Myocyte (in vitro differentiated cells): ENCODE data around the gene C9orf72. TPM values are rescaled to one million over a fixed set of nuclear protein-coding genes. Genes with fewer than 3 reads are reported as not detected.

Experiments used
- DNase-seq: peaks from one replicate; pipeline ENCODE4 v3.0.0-alpha.2; 2012; ENCODE audit warnings: low read depth
- total RNA-seq: library from RNA; depleted of rRNA; stranded (reverse); fragments of >200 nt; gene quantifications from 2 replicates; pipeline ENCODE4 v1.2.3, GENCODE V29; 2014

Gene C9orf72
- total RNA-seq, 1 donor from 2014 or later = 8.1 TPM

DNA sequence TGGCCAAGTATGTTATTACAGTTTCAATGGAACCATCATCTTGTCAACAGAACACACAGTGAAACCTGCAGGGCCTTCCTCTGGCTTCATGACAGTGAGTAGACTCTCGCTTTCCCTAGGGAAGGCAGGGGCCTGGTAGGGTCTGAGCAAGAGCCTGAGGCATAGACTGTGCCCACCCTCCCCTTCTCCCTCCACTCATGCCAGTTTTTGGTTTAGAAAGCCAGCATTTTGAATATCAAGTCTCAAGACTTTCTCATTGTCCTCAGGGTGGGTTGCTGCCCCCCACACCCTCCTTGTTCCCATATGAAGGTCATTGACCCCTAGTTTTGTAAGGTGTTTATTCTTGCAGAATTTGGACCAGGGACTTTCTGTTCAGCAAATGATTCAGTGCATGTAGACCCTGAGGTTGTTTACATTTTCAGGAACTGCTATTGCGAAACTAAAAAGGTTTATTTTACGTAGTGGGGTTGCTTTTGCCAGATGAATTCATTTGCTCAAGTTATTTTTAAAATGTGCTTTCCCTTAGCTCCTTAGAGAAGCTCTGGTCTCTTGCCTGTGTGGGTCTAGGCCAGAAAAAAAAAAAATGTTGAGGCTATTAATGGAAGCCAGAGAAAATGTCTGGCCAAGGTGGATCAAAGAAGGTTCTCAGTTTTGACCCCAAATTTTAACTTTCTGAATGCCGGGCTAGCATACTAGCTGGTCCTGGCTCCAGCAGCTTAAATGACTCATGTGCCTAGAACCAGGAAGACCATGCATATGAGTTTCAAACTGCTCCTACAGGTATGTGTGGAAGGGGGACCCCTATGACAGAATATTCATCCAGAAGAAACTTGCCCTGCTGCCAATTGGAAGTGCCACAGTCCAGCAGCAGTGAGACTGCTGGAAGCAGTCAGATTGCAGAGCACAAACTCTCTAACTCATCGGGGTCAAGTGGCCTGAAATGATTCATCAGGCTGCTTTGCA is 33.5 kb downstream of the C9orf72 start:
- peak; percentile 5 for DNase-seq

DNA sequence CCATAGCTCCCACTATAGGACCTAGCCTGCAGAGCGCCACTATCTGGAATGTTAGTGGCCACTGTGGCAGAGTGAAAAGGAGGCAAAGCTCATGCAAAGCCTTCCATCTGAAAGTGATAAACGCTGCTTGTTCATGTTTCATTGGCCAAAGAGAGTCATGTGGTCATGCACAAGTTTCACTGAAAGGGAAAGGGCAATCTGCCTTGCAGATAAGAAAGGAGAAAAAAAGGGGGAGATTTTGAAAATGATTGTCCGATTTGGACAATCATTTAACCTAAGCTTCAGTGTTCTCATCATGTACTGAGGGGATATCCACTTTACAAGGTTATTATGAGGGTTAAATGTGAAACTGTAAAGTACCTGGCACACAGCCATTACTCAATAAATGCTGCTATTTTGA is 34.6 kb downstream of the C9orf72 start:
- DNase-seq = no peak

DNA sequence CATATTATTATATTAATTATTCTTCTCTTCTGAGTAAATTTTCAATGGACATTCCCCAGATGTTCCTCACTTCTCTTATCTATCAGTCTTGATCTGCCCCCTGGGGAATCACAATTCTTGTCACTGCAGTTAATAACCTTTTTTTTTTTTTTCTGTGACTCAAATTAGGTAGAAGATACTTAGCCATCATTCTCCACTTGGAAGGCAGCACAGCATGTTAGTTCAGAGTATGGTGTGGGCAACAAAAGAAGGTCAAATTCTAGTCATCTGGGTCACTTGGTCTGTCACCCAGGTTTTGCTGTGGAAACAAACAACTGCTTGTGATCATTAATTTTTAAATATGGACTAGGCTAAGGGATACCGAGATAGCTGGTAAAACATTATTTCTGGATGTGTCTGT is 35.5 kb downstream of the C9orf72 start:
- DNase-seq = no peak

DNA sequence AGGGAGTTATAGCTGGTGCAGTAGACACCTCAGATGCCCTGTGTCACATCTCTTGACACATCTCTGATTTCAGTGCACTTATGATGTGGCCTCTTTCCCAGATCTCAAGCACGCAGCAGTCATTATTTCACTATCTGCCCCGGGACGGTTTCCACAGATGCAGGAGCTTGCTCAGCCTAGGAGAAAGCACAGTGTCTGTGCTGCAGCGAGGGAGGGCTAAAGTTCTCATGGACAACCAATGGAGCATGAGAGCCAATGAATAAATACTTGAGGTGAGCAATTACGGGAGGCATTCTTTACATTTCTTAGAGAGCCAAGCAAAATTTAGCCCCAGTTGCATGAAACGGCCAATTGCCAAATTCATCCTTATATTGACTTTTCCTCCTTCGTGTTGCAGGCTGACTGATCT is 36.2 kb downstream of the C9orf72 start:
- DNase-seq = no peak

DNA sequence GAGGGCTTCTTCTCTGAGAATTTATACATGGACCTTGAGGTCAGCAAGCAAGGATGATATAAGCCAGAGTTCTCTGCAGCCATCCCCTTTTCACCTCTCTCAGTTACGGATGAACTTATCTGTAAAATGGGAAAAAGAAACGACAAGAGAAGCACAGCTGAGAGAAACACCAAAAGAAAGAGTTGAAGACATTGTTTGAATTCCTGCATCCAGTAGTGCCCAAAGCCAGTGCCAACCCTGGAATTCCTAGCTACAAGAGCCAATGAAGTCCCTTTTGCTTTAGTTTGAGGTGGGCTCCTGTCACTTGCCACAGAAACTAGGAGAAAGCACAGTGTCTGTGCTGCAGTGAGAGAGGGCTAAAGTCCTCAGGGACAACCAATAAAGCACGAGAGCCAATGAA is 37.1 kb downstream of the C9orf72 start:
- no peak for DNase-seq

DNA sequence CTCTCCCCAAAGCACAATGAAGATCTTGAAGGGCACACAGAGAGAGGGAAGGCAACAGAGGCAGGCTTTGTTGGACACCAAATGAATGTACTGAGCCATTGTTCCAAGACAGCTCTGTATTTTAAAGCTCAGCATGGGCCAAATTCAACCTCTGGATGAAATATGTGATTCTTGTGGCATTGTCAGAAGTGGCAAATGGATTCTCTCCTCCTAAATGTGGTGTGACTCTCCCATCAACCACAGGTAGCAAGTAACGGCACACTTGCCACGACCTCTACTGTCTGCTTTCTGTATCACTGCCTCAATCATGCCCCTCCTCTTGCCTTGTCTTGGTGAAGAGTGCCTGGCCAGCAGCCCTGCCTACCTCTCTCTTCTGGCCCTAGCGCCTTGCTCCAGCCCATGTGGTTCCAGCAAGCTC is 37.6 kb downstream of the C9orf72 start:
- DNase-seq = no peak

DNA sequence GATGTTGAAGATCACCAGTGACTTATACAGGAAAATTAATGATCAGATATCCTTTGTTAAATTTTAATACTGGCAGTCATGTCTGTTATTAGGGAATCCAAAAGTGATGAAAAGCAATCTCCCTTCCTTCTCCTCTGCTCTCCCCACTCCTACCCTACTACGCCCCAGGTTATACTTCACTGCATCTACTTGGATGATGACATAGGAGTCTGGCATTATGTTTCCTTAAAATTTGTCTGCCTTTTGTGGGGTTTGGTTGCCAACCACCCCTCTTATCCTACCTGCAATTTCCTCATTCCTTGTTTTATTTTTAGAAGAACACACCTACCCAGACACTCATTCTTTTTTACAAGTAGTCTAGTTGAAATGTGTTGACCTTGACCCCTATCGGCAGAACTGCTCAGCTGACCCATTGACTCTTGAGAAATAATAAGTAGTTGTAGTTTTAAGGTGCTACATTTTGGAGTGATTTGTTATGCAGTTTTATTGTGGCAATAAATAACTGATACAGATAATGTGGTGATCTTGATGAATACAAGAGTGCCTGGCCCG is 38.5 kb downstream of the C9orf72 start:
- no peak for DNase-seq

DNA sequence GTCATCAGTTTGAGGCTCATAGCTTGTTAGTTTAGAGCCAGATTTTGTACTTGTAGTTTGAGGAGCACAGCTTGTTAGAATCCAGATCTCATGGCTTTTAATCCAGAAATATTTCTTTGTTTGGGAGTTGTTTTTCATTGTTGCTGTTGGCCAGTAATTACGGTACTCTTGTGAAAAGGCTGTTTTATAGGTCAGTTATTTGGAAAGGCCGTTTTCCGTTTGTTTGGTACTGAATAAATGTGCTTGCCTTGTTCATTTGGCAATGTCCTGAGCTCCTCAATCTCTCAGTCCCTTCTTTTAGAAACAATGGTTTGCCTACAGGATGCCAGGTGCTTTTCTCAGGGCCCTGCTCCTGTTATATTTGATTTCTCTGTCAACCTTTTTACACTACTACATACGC is 39.1 kb downstream of the C9orf72 start:
- no peak for DNase-seq

DNA sequence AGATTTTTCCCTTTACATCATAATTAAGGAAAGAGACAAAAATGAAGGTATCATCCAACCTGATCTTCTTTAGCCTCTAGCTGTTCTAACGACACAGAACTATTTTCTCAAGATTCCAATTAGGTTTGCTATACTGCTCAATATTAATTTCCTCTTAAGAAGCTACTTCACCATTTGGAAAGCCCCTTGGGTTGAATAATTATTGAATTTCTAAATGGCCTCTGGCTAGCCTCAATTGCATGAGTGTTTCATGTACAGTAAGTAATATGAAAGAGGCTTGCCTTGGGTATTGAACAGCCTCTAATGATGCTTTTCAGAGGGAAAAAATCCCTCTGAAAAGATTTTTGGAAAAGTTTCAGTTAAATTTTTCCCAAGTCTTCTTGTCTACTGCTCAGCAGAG is 40.0 kb downstream of the C9orf72 start:
- no peak for DNase-seq

DNA sequence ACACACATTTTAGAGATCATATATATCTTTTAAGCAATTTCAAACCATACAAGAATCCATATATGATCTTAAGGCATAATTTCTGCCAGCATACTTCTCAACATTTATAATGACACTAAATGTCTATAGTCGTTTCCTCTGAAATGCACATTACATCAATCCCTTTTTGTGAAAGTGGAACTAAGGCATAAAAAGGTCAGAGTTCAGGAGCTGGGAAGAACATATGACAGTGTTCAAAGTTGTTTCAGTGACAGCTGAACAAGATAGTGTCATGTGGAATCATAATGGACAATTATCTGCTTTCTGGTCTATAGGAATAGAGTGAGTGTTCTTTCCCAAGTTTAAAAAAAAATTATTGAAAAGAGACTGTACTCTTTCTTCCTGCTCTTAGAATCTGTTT is 41.2 kb downstream of the C9orf72 start:
- DNase-seq = no peak

DNA sequence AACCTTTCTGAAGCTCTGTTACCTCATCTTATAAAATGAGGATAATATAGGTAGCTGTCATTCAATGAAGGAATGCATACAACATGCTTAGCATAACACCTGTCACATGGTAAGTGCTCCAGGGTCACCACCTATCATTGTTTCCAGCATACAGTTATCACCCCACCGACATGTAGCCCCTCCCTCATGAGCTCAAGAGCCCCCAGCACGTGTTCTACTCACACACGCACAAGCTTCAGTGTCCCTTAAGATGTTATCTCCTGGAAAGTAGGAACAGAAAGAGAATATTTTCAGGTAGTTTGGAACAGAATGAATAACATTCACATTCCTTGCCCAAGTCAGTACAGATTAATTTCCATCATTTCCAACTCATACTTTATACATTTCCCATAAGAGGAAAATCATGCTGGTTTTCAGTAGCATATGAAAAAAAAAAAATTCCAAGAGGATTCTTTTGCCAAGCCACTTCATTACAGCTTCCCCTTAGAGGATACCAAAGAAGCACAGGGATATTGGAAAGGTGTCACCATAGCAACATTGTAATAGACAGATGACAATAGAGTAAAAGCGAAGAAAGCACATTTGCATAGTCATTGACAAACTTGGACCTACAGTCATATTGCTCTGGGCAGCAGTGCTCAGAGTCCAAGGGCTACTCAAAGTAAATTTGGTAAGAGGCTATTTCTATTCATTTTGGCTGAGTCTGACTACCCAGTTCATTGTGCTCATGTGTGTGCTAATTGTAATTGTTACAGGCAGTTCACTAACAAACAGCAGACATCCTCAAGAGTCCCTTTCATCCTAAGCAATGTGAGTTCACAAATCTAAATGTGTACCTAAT is 42.1 kb downstream of the C9orf72 start:
- DNase-seq = no peak

DNA sequence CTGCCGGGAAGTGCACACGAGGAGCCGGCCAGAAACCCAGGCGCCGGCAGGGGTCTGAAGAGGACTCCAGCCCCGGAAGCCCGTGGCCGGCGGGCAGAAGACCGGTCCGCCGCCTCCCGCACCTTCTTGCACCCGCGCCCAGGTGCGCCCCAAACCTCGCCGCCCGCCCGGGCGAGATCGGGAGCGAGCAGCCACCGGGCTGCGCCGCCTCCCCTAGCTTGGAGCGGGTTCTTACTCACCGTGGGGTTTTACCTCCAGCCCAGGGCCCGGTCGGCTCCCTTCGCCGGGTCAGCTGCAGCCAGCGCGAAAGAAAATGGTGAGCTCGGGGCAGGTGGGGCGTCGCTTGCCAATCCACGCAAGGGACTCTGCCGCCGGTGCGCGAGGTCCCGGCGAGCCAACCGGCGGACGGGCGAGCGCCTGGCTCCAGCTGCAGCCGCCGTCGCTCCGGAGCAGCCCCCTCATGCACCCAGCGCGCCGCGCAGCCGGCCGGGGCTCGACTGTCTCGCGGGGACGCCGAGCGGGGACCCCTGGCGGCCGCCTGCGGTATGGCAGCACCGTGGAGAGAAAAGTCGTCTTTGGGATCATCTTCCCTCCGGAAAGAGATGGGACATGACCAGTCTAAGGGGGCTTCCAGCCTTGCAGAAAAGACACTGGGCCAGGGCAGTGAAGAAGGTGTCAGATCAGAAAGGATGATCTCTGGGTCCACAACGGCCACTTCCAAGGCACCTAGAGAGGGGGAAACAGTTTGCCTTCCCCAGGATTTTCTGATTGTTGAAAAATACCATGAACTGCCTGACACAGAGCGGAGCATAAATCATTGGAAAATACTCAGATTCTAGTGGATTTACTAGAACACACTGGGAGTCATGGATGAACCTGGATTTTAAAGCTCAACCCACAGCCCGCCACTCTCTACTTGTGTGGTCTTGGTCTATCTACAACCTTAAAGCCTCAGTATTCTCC is 43.7 kb downstream of the C9orf72 start, which contains the start of gene MOB3B:
MOB3B (minus strand) TSS at position 499 of the 963 bp plus-strand sequence. CDS start 74,264 bp downstream, outside the sequence.
- peak; percentile 72 for DNase-seq

DNA sequence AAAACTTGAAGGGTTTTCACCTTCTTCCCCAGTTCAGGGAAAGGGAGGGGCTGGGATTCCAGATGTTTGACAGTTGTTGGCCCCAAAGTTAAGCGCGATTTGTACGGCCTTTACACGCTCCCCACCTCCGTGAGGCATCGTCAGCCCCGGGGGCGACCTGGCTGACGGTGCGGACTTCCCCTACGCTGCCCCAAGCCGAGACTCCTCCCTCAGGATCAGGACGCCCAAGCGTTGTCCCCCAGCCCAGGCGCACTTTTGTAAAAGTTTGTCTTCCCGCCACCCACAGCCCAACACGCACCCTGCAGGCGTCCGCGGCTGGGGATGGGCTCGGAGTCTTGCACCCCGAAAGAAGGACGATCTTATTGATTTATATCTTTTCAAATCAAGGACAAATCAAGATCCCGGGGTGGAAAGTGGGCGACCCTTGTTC is 44.4 kb downstream of the C9orf72 start:
- DNase-seq = peak; percentile 3

DNA sequence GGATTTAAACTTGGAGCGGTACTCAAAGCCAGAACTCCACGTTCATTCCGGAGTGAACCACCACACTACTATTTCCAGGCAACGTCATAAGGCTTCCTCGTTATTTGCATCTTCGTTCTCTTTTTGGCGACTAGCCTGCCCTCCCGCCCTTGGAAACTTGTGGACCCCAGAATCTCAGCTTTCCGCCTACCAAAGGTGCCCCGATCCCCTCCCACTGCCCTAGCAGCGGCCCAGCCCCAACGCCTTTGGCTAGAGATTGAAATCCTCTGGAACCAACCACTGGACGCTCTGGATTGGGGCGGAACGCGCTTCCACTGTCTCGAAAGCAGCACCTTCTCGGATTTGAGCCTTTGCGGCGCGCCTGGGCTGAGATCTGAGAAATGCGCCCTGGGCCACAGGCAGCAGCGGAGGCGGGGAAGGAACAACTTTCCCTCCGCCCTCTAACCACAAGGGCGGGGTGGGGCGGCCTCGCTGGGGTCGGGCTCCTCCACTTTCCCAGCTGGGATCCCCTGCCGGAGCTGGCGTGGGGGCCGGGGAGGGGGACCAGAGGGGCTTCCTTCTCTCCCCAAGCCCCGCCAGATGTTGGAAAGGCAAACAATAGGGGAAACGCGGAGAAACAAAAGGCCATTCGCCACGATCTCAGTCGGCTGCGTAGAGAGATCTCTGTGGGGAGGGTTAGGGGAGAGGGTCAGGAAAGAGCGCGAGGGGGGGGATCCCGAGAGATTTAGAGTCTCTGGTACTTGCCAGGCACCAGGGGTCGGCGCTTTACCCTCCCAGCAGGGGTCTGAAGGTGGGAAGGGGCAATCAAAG is 45.0 kb downstream of the C9orf72 start:
- peak; percentile 27 for DNase-seq

DNA sequence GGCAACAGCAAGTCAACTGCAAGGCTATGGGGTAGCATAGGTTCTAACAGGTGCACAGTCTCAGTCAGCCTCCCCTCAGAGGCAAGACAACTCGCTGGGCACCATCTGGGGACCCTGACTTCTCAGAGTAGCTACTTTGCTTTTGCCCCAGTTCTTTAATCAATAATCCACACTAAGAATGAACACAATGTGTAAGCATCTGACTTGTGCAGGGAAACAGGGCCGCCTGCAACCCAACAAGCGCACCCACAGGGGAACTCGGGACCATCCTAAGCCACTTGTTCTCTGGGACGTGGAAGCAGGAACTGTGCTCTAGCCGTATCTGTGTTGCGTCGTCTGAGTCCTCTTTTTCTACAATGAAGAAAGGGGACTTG is 45.6 kb downstream of the C9orf72 start:
- no peak for DNase-seq

DNA sequence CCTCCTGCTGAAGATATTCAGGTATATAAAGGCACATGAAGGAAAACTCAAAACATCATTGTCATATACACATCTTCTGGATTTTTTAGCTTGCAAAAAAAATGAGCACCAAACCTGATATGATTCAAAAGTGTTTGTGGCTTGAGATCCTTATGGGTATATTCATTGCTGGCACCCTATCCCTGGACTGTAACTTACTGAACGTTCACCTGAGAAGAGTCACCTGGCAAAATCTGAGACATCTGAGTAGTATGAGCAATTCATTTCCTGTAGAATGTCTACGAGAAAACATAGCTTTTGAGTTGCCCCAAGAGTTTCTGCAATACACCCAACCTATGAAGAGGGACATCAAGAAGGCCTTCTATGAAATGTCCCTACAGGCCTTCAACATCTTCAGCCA is 49.0 kb downstream of the C9orf72 start, which contains the start of gene IFNK:
IFNK (plus strand) TSS at position 55 of the 400 bp plus-strand sequence; CDS start at position 102, 47 bp downstream.
- DNase-seq = no peak

DNA sequence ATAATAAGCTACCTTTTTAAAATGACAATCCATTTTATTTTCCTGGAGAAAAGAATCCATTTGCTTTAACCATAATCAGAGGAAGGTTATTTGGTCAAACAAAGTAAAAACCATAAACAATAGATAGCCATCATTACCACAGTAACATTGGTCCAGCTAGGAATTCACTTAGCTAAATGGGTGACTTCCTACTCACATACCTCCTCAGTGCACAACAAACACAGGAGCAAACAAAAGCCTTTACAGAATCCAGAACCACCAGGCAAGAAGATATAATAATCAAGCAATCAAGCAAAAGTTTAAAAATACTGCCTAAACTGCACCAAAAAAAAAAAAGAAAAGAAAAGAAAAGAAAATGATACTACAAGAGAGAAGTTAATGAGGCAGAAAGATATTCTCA is 50.1 kb downstream of the C9orf72 start:
- no peak for DNase-seq

DNA sequence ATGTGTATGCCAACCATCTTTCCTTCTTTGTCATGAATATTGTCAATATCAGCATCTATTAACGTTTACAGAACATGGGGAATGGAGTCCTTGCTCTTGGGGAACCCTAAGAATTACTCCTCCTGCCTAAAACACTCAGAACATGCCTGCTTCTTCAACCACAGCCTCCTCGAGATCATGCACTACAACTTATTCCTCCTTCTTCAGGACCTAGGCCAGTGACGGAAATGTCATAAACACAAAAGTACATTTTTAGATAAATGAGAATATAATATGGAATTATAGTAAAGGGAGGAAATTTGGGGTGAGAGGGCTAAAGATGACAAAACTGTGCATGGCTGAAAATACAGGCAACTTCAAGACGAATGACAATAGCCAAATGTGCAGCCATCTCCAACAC is 52.3 kb downstream of the C9orf72 start:
- DNase-seq = no peak
